MM.1S (cell line): Measurements from ENCODE around the gene PLCB4.

Experiments
- DNase-seq: peaks from one replicate; pipeline ENCODE4 v3.0.0-alpha.2; 2015
- H2AFZ ChIP-seq: fragments of 300-600 bp; sonication (generic); 2 replicates; pipeline ENCODE4 v1.6.0; 2016; ENCODE audit warnings: antibody characterized with exemption, low read length
- H3F3A ChIP-seq: fragments of 300-600 bp; sonication (generic); 2 replicates; pipeline ENCODE4 v1.6.1; 2016; ENCODE audit warnings: mild to moderate bottlenecking, antibody characterized with exemption, low read length, moderate library complexity, mixed read lengths; ENCODE audit not compliant: insufficient read depth
- H3K27ac ChIP-seq: fragments of 300-600 bp; sonication (generic); 2 replicates; pipeline ENCODE4 v1.5.1; 2016; ENCODE audit warnings: mild to moderate bottlenecking, low read length
- H3K27me3 ChIP-seq: fragments of 300-600 bp; sonication (generic); replicated peaks from 2 replicates; pipeline ENCODE4 v1.6.0; 2016; ENCODE audit warnings: low read length; ENCODE audit not compliant: insufficient read depth
- H3K36me3 ChIP-seq: fragments of 300-600 bp; sonication (generic); replicated peaks from 2 replicates; pipeline ENCODE4 v1.6.1; 2016; ENCODE audit warnings: mild to moderate bottlenecking, low read length, mixed read lengths; ENCODE audit not compliant: insufficient read depth
- H3K4me1 ChIP-seq: fragments of 300-600 bp; sonication (generic); 2 replicates; pipeline ENCODE4 v1.6.1; 2016; ENCODE audit warnings: low read length, mixed read lengths
- H3K4me2 ChIP-seq: fragments of 300-600 bp; sonication (generic); 2 replicates; pipeline ENCODE4 v1.6.0; 2016; ENCODE audit warnings: low read depth, low read length
- H3K4me3 ChIP-seq: fragments of 300-600 bp; sonication (generic); 2 replicates; pipeline ENCODE4 v1.5.1; 2016; ENCODE audit warnings: low read length, mixed read lengths
- H3K79me2 ChIP-seq: fragments of 300-600 bp; sonication (generic); 2 replicates; pipeline ENCODE4 v1.6.1; 2016; ENCODE audit warnings: mixed run types, low read length, mixed read lengths
- H3K9ac ChIP-seq: fragments of 300-600 bp; sonication (generic); 2 replicates; pipeline ENCODE4 v1.6.1; 2016; ENCODE audit warnings: low read length, mixed read lengths
- H3K9me2 ChIP-seq: fragments of 300-600 bp; sonication (generic); replicated peaks from 2 replicates; pipeline ENCODE4 v1.6.1; 2016; ENCODE audit warnings: mild to moderate bottlenecking, low read length, mixed read lengths; ENCODE audit not compliant: insufficient read depth
- H3K9me3 ChIP-seq: fragments of 300-600 bp; sonication (generic); replicated peaks from 2 replicates; pipeline ENCODE4 v1.6.1; 2016; ENCODE audit warnings: mild to moderate bottlenecking, low read length, mixed read lengths; ENCODE audit not compliant: insufficient read depth
- H4K20me1 ChIP-seq: fragments of 300-600 bp; sonication (generic); 2 replicates; pipeline ENCODE4 v1.6.1; 2016; ENCODE audit warnings: mild to moderate bottlenecking, low read length, moderate library complexity, mixed read lengths; ENCODE audit not compliant: insufficient read depth
- CTCF ChIP-seq: fragments of 300-600 bp; sonication (generic); IDR thresholded peaks from 2 replicates; pipeline ENCODE4 v1.5.1; 2016; ENCODE audit warnings: antibody characterized with exemption, low read length, mixed read lengths
- EZH2 ChIP-seq: fragments of 300-600 bp; sonication (generic); optimal IDR thresholded peaks from 2 replicates; pipeline ENCODE3; 2017; ENCODE audit warnings: low read depth, mild to moderate bottlenecking, antibody characterized with exemption, low read length, mixed read lengths
- EZH2phosphoT487 ChIP-seq: fragments of 300-600 bp; sonication (generic); IDR thresholded peaks from 2 replicates; pipeline ENCODE4 v1.6.1; 2018; ENCODE audit warnings: antibody characterized with exemption, low read length

The PLCB4 gene

GRCh38 chr20:9186396-9186795 is 117.5 kb downstream of the PLCB4 start:
- no peak overlapping the region for H3K4me2 ChIP-seq

GRCh38 chr20:9195031-9195430 is 126.1 kb downstream of the PLCB4 start:
- no peak overlapping the region for H3K4me2 ChIP-seq
- no peaks in the 10 kb centered on the region for H3K79me2 ChIP-seq
- no peaks in the 10 kb centered on the region for H3K9me2 ChIP-seq
- H3K27me3 ChIP-seq, result no peaks in the 10 kb centered on the region
- H2AFZ ChIP-seq, result no peak overlapping the region
- no peak for TF ChIP-seq EZH2
- TF ChIP-seq EZH2phosphoT487, result no peak
- TF ChIP-seq CTCF, result no peak
- no peaks in the 10 kb centered on the region for H3K36me3 ChIP-seq
- H3K9me3 ChIP-seq, result no peaks in the 10 kb centered on the region
- no peaks in the 10 kb centered on the region for H3K4me1 ChIP-seq
- no peak overlapping the region for H3K27ac ChIP-seq
- DNase-seq, result no peak
- no peak overlapping the region for H3K9ac ChIP-seq
- no peak overlapping the region for H3K4me3 ChIP-seq
- no peaks in the 10 kb centered on the region for H4K20me1 ChIP-seq
- no peaks in the 10 kb centered on the region for H3F3A ChIP-seq

More at GRCh38 chr20:9186396-9186795, 117.5 kb downstream of the PLCB4 start:
- no peak overlapping the region for H3K4me3 ChIP-seq
- H3K9me3 ChIP-seq, result no peaks in the 10 kb centered on the region
- no peak overlapping the region for H3K9ac ChIP-seq
- DNase-seq, result no peak
- H3K27ac ChIP-seq, result no peak overlapping the region
- TF ChIP-seq CTCF (no peak), EZH2phosphoT487 (no peak), EZH2 (no peak)
- H2AFZ ChIP-seq, result no peak overlapping the region
- no peaks in the 10 kb centered on the region for H3F3A ChIP-seq
- no peaks in the 10 kb centered on the region for H4K20me1 ChIP-seq
- H3K27me3 ChIP-seq, result no peaks in the 10 kb centered on the region
- no peaks in the 10 kb centered on the region for H3K36me3 ChIP-seq
- H3K9me2 ChIP-seq, result no peaks in the 10 kb centered on the region
- H3K79me2 ChIP-seq, result no peaks in the 10 kb centered on the region
- no peaks in the 10 kb centered on the region for H3K4me1 ChIP-seq

- H3F3A ChIP-seq, result no peaks in the 10 kb centered on the region
- H3K9me3 ChIP-seq, result no peaks in the 10 kb centered on the region
- H3K27ac ChIP-seq, result no peak overlapping the region
- no peaks in the 10 kb centered on the region for H3K4me1 ChIP-seq
- no peaks in the 10 kb centered on the region for H3K79me2 ChIP-seq
- H3K9ac ChIP-seq, result no peak overlapping the region
- no peaks in the 10 kb centered on the region for H4K20me1 ChIP-seq
- no peaks in the 10 kb centered on the region for H3K36me3 ChIP-seq
- H3K4me3 ChIP-seq, result no peak overlapping the region
- TF ChIP-seq EZH2 (no peak), CTCF (no peak), EZH2phosphoT487 (no peak)
- H2AFZ ChIP-seq, result no peak overlapping the region
- H3K9me2 ChIP-seq, result no peaks in the 10 kb centered on the region
- H3K4me2 ChIP-seq, result no peak overlapping the region
- DNase-seq, result no peak
- H3K27me3 ChIP-seq, result no peaks in the 10 kb centered on the region
Measured at GRCh38 chr20:9196110-9196509, 127.2 kb downstream of the PLCB4 start.
